Activated CD8-positive, alpha-beta T cell treated with anti-CD3 and anti-CD28 coated beads for 36 hours (primary cell): ENCODE measurements around the gene DCUN1D2. TPM values are rescaled to one million over a fixed set of nuclear protein-coding genes. Genes with fewer than 3 reads are reported as not detected.

ENCODE experiments used
- ATAC-seq: fragments of 200-7000 bp; cut with Tn5 transposase; one replicate; pipeline ENCODE4 v1.10.0; 2021; ENCODE audit warnings: mild to moderate bottlenecking, moderate library complexity
- CTCF ChIA-PET: fragments of 350-600 bp; sonication (Branson Sonifier 250); formaldehyde crosslinking; loops from one replicate; lab custom pipeline; 2021; ENCODE audit warnings: antibody characterized with exemption; lab: Charles Lee
- POLR2A ChIA-PET: fragments of 350-600 bp; sonication (Branson Sonifier 250); formaldehyde crosslinking; loops from one replicate; lab custom pipeline; 2021; ENCODE audit warnings: antibody characterized with exemption; lab: Charles Lee
- DNase-seq: peaks from one replicate; pipeline ENCODE4 v3.0.0-alpha.2; 2020
- H3K27ac Mint-ChIP-seq: one replicate; pipeline ENCODE4 v1.8.0; 2021; ENCODE audit warnings: mild to moderate bottlenecking, mixed read lengths
- H3K27me3 Mint-ChIP-seq: one replicate; pipeline ENCODE4 v1.8.0; 2021; ENCODE audit warnings: mixed read lengths
- H3K36me3 Mint-ChIP-seq: one replicate; pipeline ENCODE4 v1.8.0; 2021; ENCODE audit warnings: low read depth, mixed read lengths
- H3K4me1 Mint-ChIP-seq: one replicate; pipeline ENCODE4 v1.8.0; 2021; ENCODE audit warnings: low read depth, mixed read lengths
- H3K4me3 Mint-ChIP-seq: one replicate; pipeline ENCODE4 v1.8.0; 2021; ENCODE audit warnings: mild to moderate bottlenecking, moderate library complexity, mixed read lengths
- H3K9me3 Mint-ChIP-seq: one replicate; pipeline ENCODE4 v1.8.0; 2021; ENCODE audit warnings: mixed read lengths
- intact Hi-C: fragments of 100-400 bp; cut with micrococcal nuclease; formaldehyde crosslinking; loops from one replicate; pipeline ENCODE4 v1.10.0; 2022
- total RNA-seq, 2 experiments: library from RNA; stranded (reverse); gene quantifications; one replicate each; pipeline ENCODE4 v1.2.3, GENCODE V29; 2021
- TF ChIP-seq, protein P1 (sequence below): fragments of 200-600 bp; IDR thresholded peaks from one replicate; pipeline ENCODE4 v1.8.0; 2022; ENCODE audit warnings: antibody characterized with exemption, mild to moderate bottlenecking

DCUN1D2 gene
- total RNA-seq, 2 experiments from 2014 or later, result 13.4 to 14.7 TPM

- CTCF ChIA-PET, result interaction anchor here (1.3 kb wide), 1 partner anchor 9 kb away, joined by 3 read pairs; no protein-coding TSS in a partner anchor
- Mint-ChIP-seq H3K27ac (no peak overlapping the region), H3K4me3 (no peak overlapping the region), H3K9me3 (no peaks in the 10 kb centered on the region), H3K4me1 (peaks cover 3% of the 10 kb centered on the region), H3K36me3 (peaks cover 27% of the 10 kb centered on the region), H3K27me3 (no peaks in the 10 kb centered on the region)
- no peak for DNase-seq
- no peak for ATAC-seq
- POLR2A ChIA-PET, result no interaction called here
- TF ChIP-seq, protein P1, sequence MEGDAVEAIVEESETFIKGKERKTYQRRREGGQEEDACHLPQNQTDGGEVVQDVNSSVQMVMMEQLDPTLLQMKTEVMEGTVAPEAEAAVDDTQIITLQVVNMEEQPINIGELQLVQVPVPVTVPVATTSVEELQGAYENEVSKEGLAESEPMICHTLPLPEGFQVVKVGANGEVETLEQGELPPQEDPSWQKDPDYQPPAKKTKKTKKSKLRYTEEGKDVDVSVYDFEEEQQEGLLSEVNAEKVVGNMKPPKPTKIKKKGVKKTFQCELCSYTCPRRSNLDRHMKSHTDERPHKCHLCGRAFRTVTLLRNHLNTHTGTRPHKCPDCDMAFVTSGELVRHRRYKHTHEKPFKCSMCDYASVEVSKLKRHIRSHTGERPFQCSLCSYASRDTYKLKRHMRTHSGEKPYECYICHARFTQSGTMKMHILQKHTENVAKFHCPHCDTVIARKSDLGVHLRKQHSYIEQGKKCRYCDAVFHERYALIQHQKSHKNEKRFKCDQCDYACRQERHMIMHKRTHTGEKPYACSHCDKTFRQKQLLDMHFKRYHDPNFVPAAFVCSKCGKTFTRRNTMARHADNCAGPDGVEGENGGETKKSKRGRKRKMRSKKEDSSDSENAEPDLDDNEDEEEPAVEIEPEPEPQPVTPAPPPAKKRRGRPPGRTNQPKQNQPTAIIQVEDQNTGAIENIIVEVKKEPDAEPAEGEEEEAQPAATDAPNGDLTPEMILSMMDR, result no peak
- intact Hi-C loops, result no loop called here
These were observed 21.9 kb downstream of the DCUN1D2 start for GRCh38 chr13:113468472-113469201.

DNA sequence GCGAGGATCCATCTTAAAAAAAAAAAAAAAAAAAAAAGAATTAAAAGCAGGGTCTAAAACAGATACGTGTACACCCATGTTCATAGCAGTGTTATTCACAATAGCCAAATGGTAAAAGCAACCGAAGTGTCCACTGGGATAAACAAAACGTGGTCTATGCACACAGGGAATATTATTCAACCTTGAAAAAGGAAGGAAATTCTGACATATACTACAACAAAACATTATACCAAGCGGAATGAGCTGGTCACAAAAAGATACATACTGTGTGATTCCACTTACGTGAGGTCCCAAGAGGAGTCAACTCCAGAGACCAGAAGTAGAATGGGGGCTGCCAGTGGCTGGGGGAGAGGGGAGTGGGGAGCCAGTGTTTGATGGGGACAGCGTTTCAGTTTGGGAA, 22.5 kb downstream of the DCUN1D2 start:
- Mint-ChIP-seq H3K9me3 (no peaks in the 10 kb centered on the region), H3K4me1 (peaks cover 3% of the 10 kb centered on the region), H3K27ac (no peak overlapping the region), H3K36me3 (peaks cover 23% of the 10 kb centered on the region), H3K27me3 (no peaks in the 10 kb centered on the region), H3K4me3 (no peak overlapping the region)
- ChIA-PET POLR2A (interaction anchor here (0.7 kb wide), 1 partner anchor 643 kb away, joined by 3 read pairs; no protein-coding TSS in a partner anchor), CTCF (no interaction called here)
- TF ChIP-seq, protein P1, result no peak
- ATAC-seq (no peak), DNase-seq (no peak)
- intact Hi-C loops, result no loop called here

DNA sequence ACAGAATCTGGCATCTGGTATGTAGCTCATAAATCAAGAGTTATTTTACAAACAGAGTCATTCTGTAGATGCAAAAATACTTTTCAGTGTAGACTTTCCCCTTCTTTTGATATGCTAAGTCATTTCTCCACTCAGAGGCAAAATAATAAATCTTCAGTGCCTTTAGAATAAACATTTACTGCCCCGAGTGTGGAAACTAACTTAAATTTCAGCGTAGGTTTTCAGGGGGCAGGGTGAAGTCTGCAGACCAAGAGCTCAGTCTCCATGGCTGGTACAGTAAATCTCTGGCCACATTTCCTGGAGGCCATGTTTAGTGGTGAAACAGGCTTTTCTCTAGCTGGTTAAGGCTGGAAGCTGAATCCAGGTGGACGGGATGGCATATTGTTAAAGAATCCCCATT, 24.1 kb downstream of the DCUN1D2 start:
- CTCF ChIA-PET, result interaction anchor here (1.4 kb wide), 1 partner anchor 9 kb away, joined by 7 read pairs; no protein-coding TSS in a partner anchor
- ATAC-seq (no peak), DNase-seq (no peak)
- no peaks in the 10 kb centered on the region for H3K27me3 Mint-ChIP-seq
- POLR2A ChIA-PET, result no interaction called here
- peaks cover 16% of the 10 kb centered on the region for H3K36me3 Mint-ChIP-seq
- TF ChIP-seq, protein P1, result no peak
- H3K4me3 Mint-ChIP-seq, result no peak overlapping the region
- intact Hi-C loops, result no loop called here
- no peak overlapping the region for H3K27ac Mint-ChIP-seq
- no peaks in the 10 kb centered on the region for H3K9me3 Mint-ChIP-seq
- peaks cover 3% of the 10 kb centered on the region for H3K4me1 Mint-ChIP-seq

- TF ChIP-seq, protein P1, result no peak
- POLR2A ChIA-PET, result interaction anchor here (1.4 kb wide), 1 partner anchor 12 kb away, joined by 6 read pairs; no protein-coding TSS in a partner anchor
- CTCF ChIA-PET, result interaction anchor here (1.4 to 1.5 kb wide), 3 partner anchors 8 to 97 kb away, joined by 3 to 7 read pairs (median 4); no protein-coding TSS in a partner anchor
These were observed 25.2 kb downstream of the DCUN1D2 start for GRCh38 chr13:113465300-113465699.

GRCh38 chr13:113464476-113464875, 26.0 kb downstream of the DCUN1D2 start:
- H3K9me3 Mint-ChIP-seq, result no peaks in the 10 kb centered on the region
- H3K36me3 Mint-ChIP-seq, result peaks cover 16% of the 10 kb centered on the region
- ChIA-PET POLR2A (interaction anchor here (1.4 kb wide), 1 partner anchor 13 kb away, joined by 6 read pairs; no protein-coding TSS in a partner anchor), CTCF (interaction anchor here (1.4 to 1.5 kb wide), 2 partner anchors 19 to 98 kb away, joined by 3 to 4 read pairs; no protein-coding TSS in a partner anchor)
- no peaks in the 10 kb centered on the region for H3K27me3 Mint-ChIP-seq
- intact Hi-C loops, result no loop called here
- H3K27ac Mint-ChIP-seq, result no peak overlapping the region
- ATAC-seq (no peak), DNase-seq (no peak)
- H3K4me3 Mint-ChIP-seq, result no peak overlapping the region
- peaks cover 3% of the 10 kb centered on the region for H3K4me1 Mint-ChIP-seq
- TF ChIP-seq, protein P1, result no peak

More at GRCh38 chr13:113465300-113465699, 25.2 kb downstream of the DCUN1D2 start:
- ATAC-seq (no peak), DNase-seq (no peak)
- intact Hi-C loops, result no loop called here
- Mint-ChIP-seq H3K9me3 (no peaks in the 10 kb centered on the region), H3K36me3 (peaks cover 15% of the 10 kb centered on the region), H3K27me3 (no peaks in the 10 kb centered on the region), H3K4me3 (no peak overlapping the region), H3K27ac (no peak overlapping the region), H3K4me1 (peaks cover 3% of the 10 kb centered on the region)
